SU-DHL-6 (cell line): ENCODE results near the gene DUOXA1.

Experiments used
- H2AFZ ChIP-seq: fragments of 200-600 bp; sonication (generic); 2 replicates; pipeline ENCODE4 v1.6.1; 2014; ENCODE audit warnings: low read depth, mild to moderate bottlenecking, moderate library complexity, mixed read lengths, antibody characterized with exemption, low read length; ENCODE audit not compliant: severe bottlenecking
- H3F3A ChIP-seq: fragments of 200-600 bp; shearing (Covaris generic); 2 replicates; pipeline ENCODE4 v1.6.0; 2016; ENCODE audit warnings: antibody characterized with exemption, mild to moderate bottlenecking; ENCODE audit not compliant: insufficient read depth
- H3K27ac ChIP-seq: fragments of 200-600 bp; sonication (generic); 2 replicates; pipeline ENCODE4 v1.5.1; 2016; ENCODE audit warnings: low read depth, mild to moderate bottlenecking, low read length, moderate library complexity, mixed read lengths
- H3K27me3 ChIP-seq: fragments of 200-600 bp; sonication (generic), shearing (Covaris generic); 2 replicates; pipeline ENCODE4 v1.6.0; 2014; ENCODE audit warnings: mild to moderate bottlenecking, low read length
- H3K36me3 ChIP-seq: fragments of 200-600 bp; sonication (generic); 2 replicates; pipeline ENCODE4 v1.6.1; 2014; ENCODE audit warnings: mild to moderate bottlenecking, low read length, mixed read lengths
- H3K4me2 ChIP-seq: fragments of 300-600, 200-600 bp; shearing (Covaris generic), sonication (generic); 2 replicates; pipeline ENCODE4 v1.6.0; 2014; ENCODE audit warnings: low read length, low read depth, mild to moderate bottlenecking; ENCODE audit not compliant: poor library complexity, severe bottlenecking
- H3K4me3 ChIP-seq: fragments of 200-600 bp; sonication (generic); 2 replicates; pipeline ENCODE4 v1.5.1; 2014; ENCODE audit warnings: antibody characterized with exemption, low read length, mild to moderate bottlenecking, mixed read lengths; ENCODE audit not compliant: insufficient read depth, poor library complexity, severe bottlenecking
- H3K79me2 ChIP-seq: fragments of 200-600 bp; sonication (generic); 2 replicates; pipeline ENCODE4 v1.6.1; 2014; ENCODE audit warnings: mild to moderate bottlenecking, low read length, moderate library complexity; ENCODE audit not compliant: insufficient read depth
- H3K9ac ChIP-seq: fragments of 200-600 bp; sonication (generic); 2 replicates; pipeline ENCODE4 v1.7.0; 2014; ENCODE audit warnings: mild to moderate bottlenecking, low read length
- H3K9me2 ChIP-seq: fragments of 200-600 bp; sonication (generic); replicated peaks from 2 replicates; pipeline ENCODE4 v1.6.1; 2014; ENCODE audit warnings: low read length; ENCODE audit not compliant: insufficient read depth
- H3K9me3 ChIP-seq: fragments of 200-600 bp; sonication (generic); 2 replicates; pipeline ENCODE4 v1.6.1; 2014; ENCODE audit warnings: low read length, mixed read lengths; ENCODE audit not compliant: insufficient read depth
- H4K20me1 ChIP-seq: fragments of 200-600 bp; sonication (generic); 2 replicates; pipeline ENCODE4 v1.6.1; 2014; ENCODE audit warnings: low read depth, mild to moderate bottlenecking, antibody characterized with exemption, low read length, moderate library complexity, mixed read lengths
- CTCF ChIP-seq: fragments of 200-600 bp; sonication (generic); IDR thresholded peaks from one replicate; pipeline ENCODE4 v1.5.1; 2017; ENCODE audit warnings: antibody characterized with exemption, mild to moderate bottlenecking, low read length, moderate library complexity; ENCODE audit not compliant: insufficient read depth, poor library complexity, severe bottlenecking
- EZH2phosphoT487 ChIP-seq: fragments of 200-600 bp; sonication (generic), shearing (Covaris generic); conservative IDR thresholded peaks from 2 replicates; pipeline ENCODE4 v1.6.1; 2018; ENCODE audit warnings: mild to moderate bottlenecking, antibody characterized with exemption, low read length, moderate library complexity, mixed read lengths

DUOXA1 gene

DNA sequence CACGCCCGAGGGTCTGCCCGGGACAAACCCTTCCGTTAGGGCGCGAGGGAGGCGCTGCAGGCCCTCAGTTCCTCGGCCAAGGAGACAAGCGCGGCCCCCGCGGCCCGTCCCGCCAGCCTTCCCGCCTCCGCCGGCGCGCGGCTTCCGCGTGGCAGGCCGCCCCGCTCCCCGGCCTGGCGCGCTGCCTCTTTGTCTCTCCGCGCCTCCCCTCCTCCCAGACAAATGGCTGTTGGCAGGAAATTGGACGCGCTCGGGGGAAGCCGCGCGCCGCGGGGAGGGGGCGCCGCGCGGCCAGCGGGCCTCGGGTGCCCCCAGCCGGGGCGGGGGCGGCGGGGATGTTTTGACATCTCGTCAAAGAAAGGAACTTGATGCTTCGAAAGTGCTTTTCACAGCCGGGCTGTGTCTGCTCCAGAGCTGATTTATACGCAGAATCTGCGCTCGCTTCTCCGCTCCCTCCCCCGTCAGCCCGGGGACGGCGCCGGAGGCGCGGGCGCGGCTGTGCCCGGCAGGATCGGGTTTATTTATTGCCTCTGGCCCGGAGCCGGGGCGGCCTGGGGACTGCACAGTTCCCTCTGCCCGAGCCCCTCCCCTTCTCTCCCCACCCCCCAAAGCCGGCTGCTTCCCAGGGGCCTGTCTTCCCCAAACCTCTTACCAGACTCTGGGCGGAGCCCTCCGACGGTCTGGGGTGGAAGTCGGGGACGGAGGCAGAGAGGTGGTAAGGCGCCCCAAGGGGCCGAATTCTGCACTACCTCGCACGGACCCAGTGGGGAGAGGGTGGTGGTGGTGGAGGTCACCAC, 37.4 kb upstream of the DUOXA1 start:
- TF ChIP-seq EZH2phosphoT487, result no peak
- peak; percentile 61 for TF ChIP-seq CTCF
- Histone ChIP-seq H3K79me2 (no peaks in the 10 kb centered on the region), H3K36me3 (no peaks in the 10 kb centered on the region), H3K4me2 (peak overlapping the region; percentile 70), H3K9me2 (no peaks in the 10 kb centered on the region), H4K20me1 (no peaks in the 10 kb centered on the region), H3K9ac (peak overlapping the region; percentile 74), H3K27me3 (no peaks in the 10 kb centered on the region), H3K9me3 (no peaks in the 10 kb centered on the region), H3K4me3 (peak overlapping the region; percentile 57), H2AFZ (peak overlapping the region; percentile 99), H3F3A (no peaks in the 10 kb centered on the region), H3K27ac (peak overlapping the region; percentile 47)

- Histone ChIP-seq H3F3A (no peaks in the 10 kb centered on the region), H3K4me2 (no peak overlapping the region), H3K9ac (no peak overlapping the region), H2AFZ (no peak overlapping the region), H3K36me3 (no peaks in the 10 kb centered on the region), H3K27ac (no peak overlapping the region), H3K79me2 (no peaks in the 10 kb centered on the region), H3K9me3 (no peaks in the 10 kb centered on the region), H3K4me3 (no peak overlapping the region), H4K20me1 (no peaks in the 10 kb centered on the region), H3K9me2 (no peaks in the 10 kb centered on the region), H3K27me3 (no peaks in the 10 kb centered on the region)
- TF ChIP-seq EZH2phosphoT487 (no peak), CTCF (no peak)
Measured at GRCh38 chr15:45165536-45165935, 35.9 kb upstream of the DUOXA1 start.

GRCh38 chr15:45164914-45165313, 35.2 kb upstream of the DUOXA1 start:
- H3K36me3 ChIP-seq, result no peaks in the 10 kb centered on the region
- no peaks in the 10 kb centered on the region for H3K79me2 ChIP-seq
- H3K4me3 ChIP-seq, result no peak overlapping the region
- TF ChIP-seq EZH2phosphoT487 (no peak), CTCF (no peak)
- no peak overlapping the region for H2AFZ ChIP-seq
- no peaks in the 10 kb centered on the region for H3K9me2 ChIP-seq
- no peaks in the 10 kb centered on the region for H3F3A ChIP-seq
- no peak overlapping the region for H3K27ac ChIP-seq
- H4K20me1 ChIP-seq, result no peaks in the 10 kb centered on the region
- H3K4me2 ChIP-seq, result no peak overlapping the region
- no peaks in the 10 kb centered on the region for H3K27me3 ChIP-seq
- no peaks in the 10 kb centered on the region for H3K9me3 ChIP-seq
- H3K9ac ChIP-seq, result no peak overlapping the region
